ENCODE measurements around the gene C1QL1. TPM values are rescaled to one million over a fixed set of nuclear protein-coding genes. Genes with fewer than 3 reads are reported as not detected.

C1QL1 gene
- total and polyA plus RNA-seq, 2 of the 13 experiments (the other 11 are each of a cell fraction or from before 2014, with no cell fraction given): 0.11 TPM

- peak; percentile 66; the same call in 1 of the 2 replicates for TF ChIP-seq BATF2 (CRISPR knock-in tag; IDR thresholded peaks at IDR 0.05)
- peak; percentile 62; the same call in 1 of the 2 replicates for TF ChIP-seq SALL2 (CRISPR knock-in tag; IDR thresholded peaks at IDR 0.05)
- 0 out of 2 replicates have a peak, but pooled peaks have one; percentile 11 for TF ChIP-seq ZSCAN25 (CRISPR knock-in tag; IDR thresholded peaks at IDR 0.05)
- no peak for TF ChIP-seq MIXL1 (CRISPR knock-in tag; IDR thresholded peaks at IDR 0.05)
- TF ChIP-seq HDAC1 (CRISPR knock-in tag; IDR thresholded peaks at IDR 0.05): 0 out of 2 replicates have a peak, but pooled peaks have one; percentile 13
- TF ChIP-seq ZNF773 (CRISPR knock-in tag; IDR thresholded peaks at IDR 0.05; ENCODE audit: borderline replicate concordance): no peak
- TF ChIP-seq SAP130 (CRISPR knock-in tag; IDR thresholded peaks at IDR 0.05; ENCODE audit: low read depth): peak; percentile 70
- peak; percentile 67; the same call in 1 of the 2 replicates for TF ChIP-seq ZNF563 (CRISPR knock-in tag; IDR thresholded peaks at IDR 0.05)
- TF ChIP-seq, protein P1, sequence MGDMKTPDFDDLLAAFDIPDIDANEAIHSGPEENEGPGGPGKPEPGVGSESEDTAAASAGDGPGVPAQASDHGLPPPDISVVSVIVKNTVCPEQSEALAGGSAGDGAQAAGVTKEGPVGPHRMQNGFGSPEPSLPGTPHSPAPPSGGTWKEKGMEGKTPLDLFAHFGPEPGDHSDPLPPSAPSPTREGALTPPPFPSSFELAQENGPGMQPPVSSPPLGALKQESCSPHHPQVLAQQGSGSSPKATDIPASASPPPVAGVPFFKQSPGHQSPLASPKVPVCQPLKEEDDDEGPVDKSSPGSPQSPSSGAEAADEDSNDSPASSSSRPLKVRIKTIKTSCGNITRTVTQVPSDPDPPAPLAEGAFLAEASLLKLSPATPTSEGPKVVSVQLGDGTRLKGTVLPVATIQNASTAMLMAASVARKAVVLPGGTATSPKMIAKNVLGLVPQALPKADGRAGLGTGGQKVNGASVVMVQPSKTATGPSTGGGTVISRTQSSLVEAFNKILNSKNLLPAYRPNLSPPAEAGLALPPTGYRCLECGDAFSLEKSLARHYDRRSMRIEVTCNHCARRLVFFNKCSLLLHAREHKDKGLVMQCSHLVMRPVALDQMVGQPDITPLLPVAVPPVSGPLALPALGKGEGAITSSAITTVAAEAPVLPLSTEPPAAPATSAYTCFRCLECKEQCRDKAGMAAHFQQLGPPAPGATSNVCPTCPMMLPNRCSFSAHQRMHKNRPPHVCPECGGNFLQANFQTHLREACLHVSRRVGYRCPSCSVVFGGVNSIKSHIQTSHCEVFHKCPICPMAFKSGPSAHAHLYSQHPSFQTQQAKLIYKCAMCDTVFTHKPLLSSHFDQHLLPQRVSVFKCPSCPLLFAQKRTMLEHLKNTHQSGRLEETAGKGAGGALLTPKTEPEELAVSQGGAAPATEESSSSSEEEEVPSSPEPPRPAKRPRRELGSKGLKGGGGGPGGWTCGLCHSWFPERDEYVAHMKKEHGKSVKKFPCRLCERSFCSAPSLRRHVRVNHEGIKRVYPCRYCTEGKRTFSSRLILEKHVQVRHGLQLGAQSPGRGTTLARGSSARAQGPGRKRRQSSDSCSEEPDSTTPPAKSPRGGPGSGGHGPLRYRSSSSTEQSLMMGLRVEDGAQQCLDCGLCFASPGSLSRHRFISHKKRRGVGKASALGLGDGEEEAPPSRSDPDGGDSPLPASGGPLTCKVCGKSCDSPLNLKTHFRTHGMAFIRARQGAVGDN (CRISPR knock-in tag; IDR thresholded peaks at IDR 0.05): peak; percentile 67
- TF ChIP-seq ZIK1 (CRISPR knock-in tag; IDR thresholded peaks at IDR 0.05; ENCODE audit: borderline replicate concordance, low read depth): 0 out of 2 replicates have a peak, but pooled peaks have one; percentile 29
- peak; percentile 80; the same call in 1 of the 2 replicates for TF ChIP-seq ATF7-NPFF (CRISPR knock-in tag; IDR thresholded peaks at IDR 0.05; ENCODE audit: low read depth)
- 0 out of 2 replicates have a peak, but pooled peaks have one; percentile 15 for TF ChIP-seq TBX2 (CRISPR knock-in tag; IDR thresholded peaks at IDR 0.05; ENCODE audit: borderline replicate concordance)
- no peak for TF ChIP-seq SP1 (IDR thresholded peaks at IDR 0.05)
- TF ChIP-seq SP1 (CRISPR knock-in tag; IDR thresholded peaks at IDR 0.05): peak; percentile 50
- peak; percentile 66; the same call in 1 of the 2 replicates for TF ChIP-seq ARNT2 (CRISPR knock-in tag; IDR thresholded peaks at IDR 0.05; ENCODE audit: low read depth)
- TF ChIP-seq ZNF660 (CRISPR knock-in tag; IDR thresholded peaks at IDR 0.05; ENCODE audit: borderline replicate concordance, low read depth): no peak
- TF ChIP-seq, protein P2, sequence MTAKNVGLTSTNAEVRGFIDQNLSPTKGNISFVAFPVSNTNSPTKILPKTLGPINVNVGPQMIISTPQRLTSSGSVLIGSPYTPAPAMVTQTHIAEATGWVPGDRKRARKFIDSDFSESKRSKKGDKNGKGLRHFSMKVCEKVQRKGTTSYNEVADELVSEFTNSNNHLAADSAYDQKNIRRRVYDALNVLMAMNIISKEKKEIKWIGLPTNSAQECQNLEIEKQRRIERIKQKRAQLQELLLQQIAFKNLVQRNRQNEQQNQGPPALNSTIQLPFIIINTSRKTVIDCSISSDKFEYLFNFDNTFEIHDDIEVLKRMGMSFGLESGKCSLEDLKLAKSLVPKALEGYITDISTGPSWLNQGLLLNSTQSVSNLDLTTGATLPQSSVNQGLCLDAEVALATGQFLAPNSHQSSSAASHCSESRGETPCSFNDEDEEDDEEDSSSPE (CRISPR knock-in tag; IDR thresholded peaks at IDR 0.05): peak; percentile 80
- TF ChIP-seq ZKSCAN1 (IDR thresholded peaks at IDR 0.05; ENCODE audit: low read length): no peak
- TF ChIP-seq ZNF331 (CRISPR knock-in tag; IDR thresholded peaks at IDR 0.05): no peak
- TF ChIP-seq NFYB (CRISPR knock-in tag; IDR thresholded peaks at IDR 0.05): 0 out of 2 replicates have a peak, but pooled peaks have one; percentile 27
- TF ChIP-seq ZNF616 (CRISPR knock-in tag; IDR thresholded peaks at IDR 0.05; ENCODE audit: low read depth): peak; percentile 48; the same call in 1 of the 2 replicates
- TF ChIP-seq, protein P3, sequence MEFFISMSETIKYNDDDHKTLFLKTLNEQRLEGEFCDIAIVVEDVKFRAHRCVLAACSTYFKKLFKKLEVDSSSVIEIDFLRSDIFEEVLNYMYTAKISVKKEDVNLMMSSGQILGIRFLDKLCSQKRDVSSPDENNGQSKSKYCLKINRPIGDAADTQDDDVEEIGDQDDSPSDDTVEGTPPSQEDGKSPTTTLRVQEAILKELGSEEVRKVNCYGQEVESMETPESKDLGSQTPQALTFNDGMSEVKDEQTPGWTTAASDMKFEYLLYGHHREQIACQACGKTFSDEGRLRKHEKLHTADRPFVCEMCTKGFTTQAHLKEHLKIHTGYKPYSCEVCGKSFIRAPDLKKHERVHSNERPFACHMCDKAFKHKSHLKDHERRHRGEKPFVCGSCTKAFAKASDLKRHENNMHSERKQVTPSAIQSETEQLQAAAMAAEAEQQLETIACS (CRISPR knock-in tag; IDR thresholded peaks at IDR 0.05): no peak
Measured at GRCh38 chr17:44968225-44969143, at the start of gene C1QL1 (continued).

Measured in HepG2 (cell line).